Stimulated activated CD8-positive, alpha-beta memory T cell treated with anti-CD3 and anti-CD28 coated beads, Interleukin-15, amount 100 ng/mL, for 48 hours (primary cell): ENCODE measurements around the gene FMO4.
"Not testable (repeated sequence)": the region's sequence is repeated elsewhere in the genome, so short reads cannot be mapped to it uniquely, and the experiment has no call there.

Experiments used
- DNase-seq, 2 donors: peaks; one replicate each; pipeline ENCODE4 v3.0.0-alpha.2; 2020; ENCODE audit warnings: low read depth in 2 of 2

FMO4 gene

DNA sequence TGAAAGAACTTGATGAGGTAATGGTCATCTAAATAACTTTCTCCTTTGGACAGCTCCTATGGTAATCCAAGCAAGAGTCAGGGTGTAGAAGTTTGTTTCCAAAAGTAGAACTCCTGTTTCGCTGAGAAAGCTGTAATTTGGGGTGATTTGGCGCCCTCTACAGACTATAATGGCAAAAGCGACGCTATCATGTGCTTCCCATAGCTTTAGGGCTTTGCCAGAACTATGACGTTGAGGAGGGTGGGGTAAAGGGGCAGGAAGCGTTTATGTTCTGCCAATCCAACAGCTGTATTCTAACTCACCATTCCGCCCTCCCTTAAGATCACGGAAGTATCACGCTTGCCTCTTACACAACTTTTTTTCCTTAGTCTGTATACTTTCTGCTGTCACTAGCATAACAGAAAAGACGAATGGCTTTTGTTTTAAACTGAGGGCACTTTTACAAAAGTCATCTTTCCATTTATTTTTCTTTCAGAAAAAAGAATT lies at the start of gene FMO4:
Gene FMO4 (plus strand): TSS at position 349 of the 486 bp plus-strand sequence. CDS start 5,643 bp downstream, outside the sequence.
- peak; percentile 67 to 70 for DNase-seq

DNA sequence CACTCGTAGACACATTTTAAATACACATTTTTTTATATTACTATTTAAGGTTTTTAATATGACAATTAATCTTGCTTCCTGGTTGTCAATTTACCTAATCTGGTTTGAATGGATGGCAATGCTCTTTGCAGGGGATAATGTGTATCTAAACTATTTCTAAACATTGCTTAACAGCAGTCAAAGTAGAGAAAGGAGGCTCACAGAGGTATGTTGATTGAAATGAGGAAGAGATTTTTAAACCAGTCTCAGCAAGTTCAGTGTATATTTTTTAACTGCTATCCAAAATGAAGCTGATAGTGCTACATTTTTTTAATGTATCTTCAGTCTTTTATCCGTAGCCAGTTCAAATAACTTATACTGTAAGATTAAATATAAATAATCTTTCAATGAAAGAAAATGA lies 48.3 kb upstream of the FMO4 start:
- no peak for DNase-seq

GRCh38 chr1:171266930-171267329 lies 47.1 kb upstream of the FMO4 start:
- no peak for DNase-seq

GRCh38 chr1:171267391-171267790 lies 46.6 kb upstream of the FMO4 start:
- no peak for DNase-seq

- no peak for DNase-seq
Observed at GRCh38 chr1:171270806-171271205, 43.2 kb upstream of the FMO4 start.

DNA sequence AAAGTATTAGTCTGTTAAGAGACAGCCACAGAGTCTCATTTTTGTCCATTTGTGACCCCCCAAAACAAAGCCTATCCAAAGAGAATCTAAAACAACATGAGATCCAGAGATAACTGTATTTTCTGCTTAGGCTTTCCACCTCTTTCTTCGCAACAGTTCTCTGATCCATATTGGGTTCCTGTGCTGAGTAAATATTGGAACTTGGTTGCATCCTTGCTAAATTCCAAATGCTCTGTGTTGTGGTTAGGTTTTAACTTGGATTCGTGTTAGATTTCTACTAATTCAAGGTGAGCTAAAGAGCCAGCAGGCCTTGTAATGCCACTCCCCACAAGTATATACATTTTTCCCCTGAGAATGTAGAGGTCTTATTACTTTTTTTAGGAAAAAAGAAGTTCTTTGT lies 36.4 kb upstream of the FMO4 start:
- no peak for DNase-seq

DNA sequence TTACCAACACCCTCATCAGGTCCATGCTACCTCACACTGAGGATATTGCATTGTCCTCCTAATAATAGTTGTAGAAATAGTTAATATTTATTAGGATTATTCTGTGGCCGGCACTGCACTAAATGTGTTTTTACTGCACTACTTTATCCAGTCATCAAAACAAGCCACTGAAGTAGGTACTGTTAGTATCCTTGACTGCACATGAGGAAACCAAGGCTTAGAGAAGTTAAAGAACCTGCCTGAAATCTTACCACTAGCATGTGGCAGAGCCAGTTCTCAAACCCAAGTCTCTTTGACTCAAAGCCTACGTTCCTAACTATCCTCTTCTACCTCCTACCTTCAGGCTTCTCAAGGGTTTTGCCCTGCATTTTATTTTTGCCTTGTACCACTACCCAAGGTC lies 34.7 kb upstream of the FMO4 start:
- no peak for DNase-seq

DNA sequence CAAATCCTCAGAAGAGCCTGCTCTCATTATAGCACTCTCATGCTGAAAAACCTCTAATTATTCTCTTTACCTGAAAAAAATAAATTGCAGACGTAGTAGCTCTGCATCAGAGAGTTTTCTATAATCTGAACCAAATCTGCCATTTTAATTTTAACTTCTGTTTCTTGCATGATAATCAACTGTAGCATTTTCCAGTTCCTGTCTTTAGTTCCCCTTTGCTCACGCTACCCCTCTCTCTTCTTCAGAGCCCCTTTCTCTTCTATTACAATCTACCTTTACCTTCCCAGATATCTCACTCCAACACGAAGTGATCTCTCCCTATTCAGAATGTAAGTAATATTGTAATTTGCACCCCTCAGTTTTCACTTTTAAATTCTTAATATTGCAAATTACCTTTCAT lies 34.3 kb upstream of the FMO4 start:
- no peak for DNase-seq

- DNase-seq: no peak
Observed at GRCh38 chr1:171280599-171280998, 33.4 kb upstream of the FMO4 start.

DNA sequence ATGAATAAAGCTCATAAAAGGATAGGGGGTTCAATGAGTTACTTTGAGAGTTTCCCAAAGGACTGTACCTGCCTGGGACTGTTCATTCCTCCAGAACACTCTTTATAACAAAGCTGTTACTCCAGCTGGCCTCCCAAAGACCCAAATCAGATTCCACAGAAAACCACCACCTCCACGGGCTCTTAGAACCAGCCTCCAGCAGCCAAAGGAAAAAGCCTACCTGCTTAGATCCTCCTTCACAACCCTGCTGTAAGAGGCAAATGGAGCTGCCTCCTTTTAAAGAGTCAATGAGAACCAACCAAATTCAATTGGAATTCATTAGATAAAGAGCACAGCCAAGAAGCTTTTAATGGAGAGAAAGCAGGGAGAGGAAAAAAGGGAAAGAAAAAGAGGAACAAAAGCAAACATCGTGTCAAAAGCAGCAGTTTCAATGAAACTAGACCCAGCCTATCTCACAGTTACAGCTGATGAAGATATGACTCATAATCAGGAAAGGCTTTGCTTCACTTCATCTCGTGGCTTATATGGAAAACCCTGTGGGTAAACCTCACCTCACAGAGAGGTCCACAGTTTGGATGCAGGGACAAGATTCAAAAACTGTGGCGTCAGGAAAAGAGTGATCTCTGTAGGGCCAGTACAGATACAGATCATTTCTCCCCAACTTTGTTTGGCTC lies 27.8 kb upstream of the FMO4 start:
- no peak for DNase-seq

DNA sequence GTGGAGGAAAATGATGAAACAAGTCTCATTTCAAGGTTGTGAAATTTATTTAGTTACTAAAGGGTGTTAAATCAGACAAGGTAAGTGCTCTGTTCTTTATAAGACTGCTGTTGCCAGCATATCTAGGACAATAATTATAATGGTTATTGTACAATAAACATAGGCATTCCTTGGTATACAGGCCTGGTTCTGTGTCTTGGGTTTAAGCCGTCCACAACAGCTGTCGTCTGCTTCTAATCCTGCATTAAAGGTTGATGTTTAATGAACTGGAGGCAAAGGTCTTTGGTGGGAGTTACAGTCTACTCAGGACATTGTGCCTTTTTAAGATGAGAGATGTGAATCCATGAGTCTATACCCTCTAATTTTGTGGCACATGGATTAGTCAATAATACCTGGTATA lies 23.4 kb upstream of the FMO4 start:
- DNase-seq: no peak

- DNase-seq: no peak
Observed at GRCh38 chr1:171292799-171293198, 21.2 kb upstream of the FMO4 start.

DNA sequence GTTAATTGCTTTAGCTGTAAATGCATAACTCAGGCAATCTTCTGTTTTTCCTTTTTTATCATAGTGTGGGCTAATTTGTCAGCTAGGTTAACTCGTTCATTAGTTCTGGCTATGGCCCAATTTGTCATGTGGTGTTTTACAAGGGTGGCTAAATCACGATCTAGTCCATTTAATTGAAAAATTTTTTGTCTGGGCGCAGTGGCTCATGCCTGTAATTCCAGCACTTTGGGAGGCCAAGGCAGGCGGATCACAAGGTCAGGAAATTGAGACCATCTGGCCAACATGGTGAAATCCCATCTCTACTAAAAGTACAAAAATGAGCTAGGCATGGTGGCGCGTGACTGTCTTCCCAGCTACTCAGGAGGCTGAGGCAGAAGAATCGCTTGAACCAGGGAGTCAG lies 18.6 kb upstream of the FMO4 start:
- not testable (repeated sequence) for DNase-seq

DNA sequence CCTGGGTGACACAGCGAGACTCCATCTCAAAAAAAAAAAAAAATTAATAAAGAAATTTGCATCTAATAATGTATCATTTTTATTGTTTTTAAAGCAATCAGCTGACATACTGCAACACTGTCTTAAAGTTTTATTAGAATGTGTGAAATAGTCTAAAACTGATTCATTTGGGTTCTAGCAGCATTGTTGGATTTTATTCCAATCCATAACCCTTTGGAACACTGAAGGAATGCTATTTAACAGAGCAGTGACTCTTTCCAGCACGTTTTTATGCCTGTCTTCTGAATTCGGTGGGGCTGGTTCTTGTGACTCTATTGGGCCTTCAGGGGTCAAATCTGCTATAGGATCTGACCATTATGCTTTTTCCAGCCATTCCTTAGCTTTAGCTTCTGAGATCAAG lies 18.2 kb upstream of the FMO4 start:
- no peak for DNase-seq

DNA sequence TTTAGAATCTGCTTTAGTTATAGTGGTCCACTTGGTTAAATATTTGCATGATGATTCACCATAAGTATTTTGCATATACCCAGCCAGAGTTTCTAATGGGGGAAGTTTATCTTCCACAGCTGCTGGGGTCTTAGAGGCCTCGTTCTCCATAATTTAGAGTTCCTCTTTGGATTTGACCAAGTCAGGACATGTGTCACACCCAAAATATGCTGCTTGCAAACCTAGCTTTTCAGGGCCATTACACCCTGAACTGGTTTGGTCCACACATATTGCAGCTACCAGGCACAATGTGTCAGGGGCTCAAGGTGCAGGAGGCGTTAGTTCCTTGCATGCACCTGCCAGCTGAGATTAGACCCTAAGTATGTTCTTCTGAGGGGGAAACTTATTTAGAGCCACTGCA lies 17.1 kb upstream of the FMO4 start:
- no peak for DNase-seq

DNA sequence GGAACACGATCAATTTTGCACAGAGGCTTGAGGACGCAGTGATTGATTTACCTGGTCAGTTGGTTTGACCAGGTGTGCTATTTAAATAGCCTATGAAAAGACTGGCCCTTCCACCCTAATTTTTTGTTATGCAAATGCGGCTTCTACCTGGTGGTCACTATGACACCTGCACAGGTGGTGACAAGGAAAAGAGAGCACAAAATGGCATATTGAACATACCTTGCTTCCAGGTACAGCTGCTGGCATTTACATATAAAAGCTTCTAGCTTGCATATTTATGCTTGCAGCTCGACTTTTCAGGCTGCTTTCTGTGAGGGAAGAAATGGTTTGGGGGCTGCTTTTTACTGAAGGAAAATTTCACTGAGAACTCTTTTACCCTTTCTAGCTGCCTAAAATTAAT lies 15.3 kb upstream of the FMO4 start:
- no peak for DNase-seq

DNA sequence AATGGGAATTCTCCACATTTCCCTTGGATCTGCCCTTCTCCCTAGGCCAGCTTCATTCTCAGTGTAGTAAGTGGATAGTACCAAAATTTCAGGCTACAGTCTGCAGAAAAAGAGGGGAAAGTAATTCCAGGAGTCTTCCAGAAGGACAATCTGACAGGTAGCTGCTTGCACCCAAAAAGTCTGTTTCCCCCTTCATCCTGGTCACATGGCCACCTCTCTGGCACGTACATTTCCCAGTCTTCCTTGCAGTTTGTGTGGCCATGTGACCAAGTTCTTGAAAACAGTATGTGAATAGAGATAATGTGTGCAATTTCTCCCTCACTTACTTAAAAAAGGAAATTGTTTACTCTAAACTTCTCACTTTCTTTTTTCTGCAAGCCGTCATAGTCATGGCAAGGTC lies 14.6 kb upstream of the FMO4 start:
- no peak for DNase-seq

- no peak for DNase-seq
Observed at GRCh38 chr1:171300401-171300800, 13.6 kb upstream of the FMO4 start.

DNA sequence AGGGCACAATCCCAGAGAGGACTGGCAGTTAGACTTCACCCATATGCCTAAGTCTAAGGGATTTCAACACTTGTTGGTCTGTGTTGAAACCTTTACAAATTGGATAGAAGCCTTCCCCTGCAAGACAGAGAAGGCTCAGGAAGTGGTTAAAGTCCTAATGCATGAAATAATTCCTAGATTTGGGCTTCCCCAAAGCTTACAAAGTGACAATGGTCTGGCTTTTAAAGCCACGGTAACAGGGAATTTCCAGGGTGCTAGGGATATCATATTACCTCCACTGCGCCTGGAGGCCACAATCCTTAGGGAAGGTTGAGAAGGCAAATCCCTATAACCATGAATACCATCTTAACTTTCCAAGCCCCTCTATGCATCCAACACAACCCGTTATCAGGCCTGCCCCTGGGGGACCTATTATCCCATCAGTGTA lies 3.3 kb upstream of the FMO4 start:
- DNase-seq: no peak

- DNase-seq: no peak
Observed at GRCh38 chr1:171311771-171312558, 2.0 kb upstream of the FMO4 start.

DNA sequence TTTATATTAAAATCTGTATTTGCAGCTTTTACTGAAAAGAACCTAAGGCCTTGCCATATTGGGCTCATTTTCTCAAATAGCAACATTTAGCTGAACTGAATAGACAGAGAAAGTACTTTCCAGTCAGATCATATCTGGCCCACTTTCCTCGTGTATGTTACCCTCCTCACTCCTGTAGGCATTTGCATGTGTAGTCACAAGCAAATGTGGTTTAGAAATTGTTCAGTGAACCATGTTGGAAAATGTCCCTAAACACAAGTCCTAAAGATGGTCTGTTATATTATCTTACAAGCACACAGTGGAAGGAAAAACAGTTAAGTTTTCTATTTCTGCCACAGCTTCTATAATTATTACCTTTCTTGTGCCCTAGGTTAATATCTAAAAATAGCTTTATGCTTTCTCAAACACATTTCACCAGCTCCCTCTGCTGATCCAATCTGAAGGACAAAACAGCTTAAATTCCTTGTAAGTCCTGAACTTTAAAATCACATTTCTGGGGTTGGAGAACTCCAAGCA lies 606 bp upstream of the FMO4 start:
- no peak for DNase-seq

GRCh38 chr1:171329251-171329650 lies 15.3 kb downstream of the FMO4 start:
- no peak for DNase-seq

- DNase-seq: no peak
Observed at GRCh38 chr1:171334024-171334640, 20.1 kb downstream of the FMO4 start.
